Neural progenitor cell (in vitro differentiated cells): ENCODE results near the gene RGS7. TPM values are rescaled to one million over a fixed set of nuclear protein-coding genes. Genes with fewer than 3 reads are reported as not detected.

Source experiments
- DNase-seq: peaks from one replicate; pipeline ENCODE4 v3.0.0-alpha.2; 2016; ENCODE audit warnings: low spot score
- H2AFZ ChIP-seq: fragments of 200-600 bp; sonication (generic); replicated peaks from 2 replicates; pipeline ENCODE4 v1.6.1; 2016; ENCODE audit warnings: antibody characterized with exemption
- H3F3A ChIP-seq: fragments of 200-600 bp; sonication (generic); 2 replicates; pipeline ENCODE4 v1.6.1; 2016; ENCODE audit warnings: antibody characterized with exemption, low read depth
- H3K27ac ChIP-seq: fragments of 200-600 bp; sonication (generic); 2 replicates; pipeline ENCODE4 v1.5.1; 2016; ENCODE audit warnings: mild to moderate bottlenecking
- H3K27me3 ChIP-seq: fragments of 200-600 bp; sonication (generic); 2 replicates; pipeline ENCODE4 v1.6.1; 2016; ENCODE audit warnings: mild to moderate bottlenecking, moderate library complexity
- H3K36me3 ChIP-seq: fragments of 200-600 bp; sonication (generic); 2 replicates; pipeline ENCODE4 v1.5.1; 2016
- H3K4me1 ChIP-seq: fragments of 200-600 bp; sonication (generic); 2 replicates; pipeline ENCODE4 v1.6.1; 2016; ENCODE audit warnings: mixed run types
- H3K4me2 ChIP-seq: fragments of 200-600 bp; sonication (generic); 2 replicates; pipeline ENCODE4 v1.6.1; 2016
- H3K4me3 ChIP-seq: fragments of 200-600 bp; sonication (generic); 2 replicates; pipeline ENCODE4 v1.5.1; 2016
- H3K79me2 ChIP-seq: fragments of 200-600 bp; sonication (generic); 2 replicates; pipeline ENCODE4 v1.6.1; 2016; ENCODE audit warnings: low read depth
- H3K9ac ChIP-seq: fragments of 200-600 bp; sonication (generic); 2 replicates; pipeline ENCODE4 v1.6.1; 2016
- H3K9me3 ChIP-seq: fragments of 200-600 bp; sonication (generic); 2 replicates; pipeline ENCODE4 v1.5.1; 2016; ENCODE audit warnings: low read depth
- H4K20me1 ChIP-seq: fragments of 200-600 bp; sonication (generic); 2 replicates; pipeline ENCODE4 v1.6.1; 2016; ENCODE audit warnings: low read depth
- H3K27ac Mint-ChIP-seq: 3 replicates; pipeline ENCODE4 v1.8.0; 2021; ENCODE audit warnings: mixed read lengths
- H3K27me3 Mint-ChIP-seq: 2 replicates; pipeline ENCODE4 v1.8.0; 2022; ENCODE audit warnings: low read depth, mild to moderate bottlenecking, inconsistent platforms, moderate library complexity, mixed read lengths; ENCODE audit not compliant: insufficient read depth
- H3K36me3 Mint-ChIP-seq: 3 replicates; pipeline ENCODE4 v1.8.0; 2021; ENCODE audit warnings: mixed read lengths
- H3K4me1 Mint-ChIP-seq: 3 replicates; pipeline ENCODE4 v1.8.0; 2021; ENCODE audit warnings: mixed read lengths
- H3K4me3 Mint-ChIP-seq: 3 replicates; pipeline ENCODE4 v1.8.0; 2021; ENCODE audit warnings: mild to moderate bottlenecking, moderate library complexity, mixed read lengths
- H3K9me3 Mint-ChIP-seq: 3 replicates; pipeline ENCODE4 v1.8.0; 2020; ENCODE audit warnings: mixed read lengths
- CTCF ChIP-seq: fragments of 200-600 bp; sonication (generic); IDR thresholded peaks from 2 replicates; pipeline ENCODE4 v1.5.1; 2017; ENCODE audit warnings: antibody characterized with exemption, mild to moderate bottlenecking
- EZH2 ChIP-seq: fragments of 200-600 bp; sonication (generic); IDR thresholded peaks from 2 replicates; pipeline ENCODE4 v1.6.1; 2017; ENCODE audit warnings: antibody characterized with exemption, mild to moderate bottlenecking, moderate library complexity
- EZH2phosphoT487 ChIP-seq: fragments of 200-600 bp; sonication (generic); IDR thresholded peaks from 2 replicates; pipeline ENCODE4 v1.6.1; 2017; ENCODE audit warnings: antibody characterized with exemption
- total RNA-seq: library from RNA; depleted of rRNA; stranded (reverse); fragments of >200 nt; gene quantifications from 2 replicates; pipeline ENCODE4 v1.2.3, GENCODE V29; 2015; ENCODE audit warnings: low replicate concordance

RGS7 gene
- total RNA-seq, 1 donor from 2014 or later = not detected

GRCh38 chr1:240931031-240931430 is 426.0 kb downstream of the RGS7 start:
- Histone ChIP-seq H3K36me3 (no peaks in the 10 kb centered on the region), H3K4me1 (peaks cover 3% of the 10 kb centered on the region), H3K9ac (no peak overlapping the region), H3K27me3 (no peaks in the 10 kb centered on the region), H3F3A (no peaks in the 10 kb centered on the region), H3K79me2 (no peaks in the 10 kb centered on the region), H4K20me1 (no peaks in the 10 kb centered on the region), H3K9me3 (no peaks in the 10 kb centered on the region), H3K27ac (no peak overlapping the region), H3K4me3 (no peak overlapping the region), H2AFZ (no peak overlapping the region), H3K4me2 (no peak overlapping the region)
- TF ChIP-seq EZH2phosphoT487 = no peak
- no peak for TF ChIP-seq EZH2
- no peak for TF ChIP-seq CTCF
- Mint-ChIP-seq H3K36me3 (no peaks in the 10 kb centered on the region), H3K4me1 (peaks cover 2% of the 10 kb centered on the region), H3K4me3 (no peak overlapping the region), H3K27ac (no peak overlapping the region), H3K27me3 (no peaks in the 10 kb centered on the region), H3K9me3 (peaks cover 1% of the 10 kb centered on the region)
- DNase-seq = no peak

- no peaks in the 10 kb centered on the region for H3K9me3 Mint-ChIP-seq
- H3K4me1 Mint-ChIP-seq = no peaks in the 10 kb centered on the region
Measured at GRCh38 chr1:240928265-240928664, 428.7 kb downstream of the RGS7 start.

DNA sequence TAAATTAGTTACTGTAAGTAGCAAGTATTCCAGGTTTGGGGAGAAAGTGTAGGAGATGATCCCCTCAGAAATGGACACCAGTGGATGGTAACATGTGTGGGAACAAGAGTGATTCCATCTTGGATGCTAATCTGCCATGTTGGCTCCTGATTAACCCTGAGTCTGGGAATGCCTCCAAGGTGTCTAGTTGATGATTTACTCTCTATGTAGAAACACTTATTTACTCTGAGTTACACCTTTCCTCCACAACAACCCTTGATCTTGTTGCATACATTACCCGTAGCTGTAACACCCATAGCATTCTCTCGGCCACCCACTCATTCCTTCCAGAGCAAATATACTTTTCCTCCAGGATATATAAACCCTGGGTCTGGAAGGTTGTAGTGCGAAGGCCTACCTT is 429.2 kb downstream of the RGS7 start:
- Mint-ChIP-seq H3K27ac (no peak overlapping the region), H3K9me3 (no peaks in the 10 kb centered on the region), H3K27me3 (no peaks in the 10 kb centered on the region), H3K4me3 (no peak overlapping the region), H3K36me3 (no peaks in the 10 kb centered on the region), H3K4me1 (no peaks in the 10 kb centered on the region)
- no peak overlapping the region for H3K4me2 ChIP-seq
- no peaks in the 10 kb centered on the region for H3K36me3 ChIP-seq
- H3F3A ChIP-seq = no peaks in the 10 kb centered on the region
- H3K27ac ChIP-seq = no peak overlapping the region
- no peaks in the 10 kb centered on the region for H3K9me3 ChIP-seq
- H2AFZ ChIP-seq = no peak overlapping the region
- no peak for DNase-seq
- no peaks in the 10 kb centered on the region for H3K4me1 ChIP-seq
- H3K9ac ChIP-seq = no peak overlapping the region
- H4K20me1 ChIP-seq = no peaks in the 10 kb centered on the region
- no peaks in the 10 kb centered on the region for H3K27me3 ChIP-seq
- TF ChIP-seq EZH2 (no peak), CTCF (no peak), EZH2phosphoT487 (no peak)
- H3K4me3 ChIP-seq = no peak overlapping the region
- no peaks in the 10 kb centered on the region for H3K79me2 ChIP-seq

More at GRCh38 chr1:240928265-240928664, 428.7 kb downstream of the RGS7 start:
- no peaks in the 10 kb centered on the region for H3K36me3 ChIP-seq
- H3K27ac ChIP-seq = no peak overlapping the region
- H3K9ac ChIP-seq = no peak overlapping the region
- no peaks in the 10 kb centered on the region for H3K27me3 Mint-ChIP-seq
- H3K36me3 Mint-ChIP-seq = no peaks in the 10 kb centered on the region
- no peak overlapping the region for H3K4me2 ChIP-seq
- no peak for TF ChIP-seq EZH2
- no peak for TF ChIP-seq EZH2phosphoT487
- TF ChIP-seq CTCF = no peak
- no peaks in the 10 kb centered on the region for H3K9me3 ChIP-seq
- H3K27me3 ChIP-seq = no peaks in the 10 kb centered on the region
- no peak for DNase-seq
- no peaks in the 10 kb centered on the region for H4K20me1 ChIP-seq
- no peaks in the 10 kb centered on the region for H3K79me2 ChIP-seq
- H3F3A ChIP-seq = no peaks in the 10 kb centered on the region
- H2AFZ ChIP-seq = no peak overlapping the region
- H3K27ac Mint-ChIP-seq = no peak overlapping the region
- H3K4me1 ChIP-seq = no peaks in the 10 kb centered on the region
- H3K4me3 Mint-ChIP-seq = no peak overlapping the region
- no peak overlapping the region for H3K4me3 ChIP-seq
